HepG2 (cell line): ENCODE measurements around the gene COX6B1. TPM values are rescaled to one million over a fixed set of nuclear protein-coding genes. Genes with fewer than 3 reads are reported as not detected.

ENCODE experiments used
- ARNT2 ChIP-seq: sonication (generic); formaldehyde crosslinking; IDR thresholded peaks from 2 replicates; pipeline ENCODE4 v1.8.0; 2022; ENCODE audit warnings: mild to moderate bottlenecking, low read depth, missing genetic modification reagents, moderate library complexity
- DNMT1 ChIP-seq: sonication (generic); formaldehyde crosslinking; IDR thresholded peaks from 2 replicates; pipeline ENCODE4 v1.5.1; 2020; ENCODE audit warnings: mild to moderate bottlenecking, missing genetic modification reagents
- ETS1 ChIP-seq: sonication (generic); formaldehyde crosslinking; IDR thresholded peaks from 2 replicates; pipeline ENCODE4 v1.4.0; 2020; ENCODE audit warnings: missing genetic modification reagents
- ETV6 ChIP-seq: sonication (generic); formaldehyde crosslinking; conservative IDR thresholded peaks from 2 replicates; pipeline ENCODE4 v1.4.0; 2020; ENCODE audit warnings: missing genetic modification reagents
- GMEB1 ChIP-seq: sonication (generic); formaldehyde crosslinking; IDR thresholded peaks from 2 replicates; pipeline ENCODE4 v1.5.1; 2020; ENCODE audit warnings: missing genetic modification reagents, mild to moderate bottlenecking, borderline replicate concordance
- KMT2B ChIP-seq: IDR thresholded peaks from 2 replicates; pipeline ENCODE4 v1.6.1; 2016; ENCODE audit warnings: missing genetic modification reagents, missing compliant biosample characterization
- MED1 ChIP-seq: sonication (generic); formaldehyde crosslinking; IDR thresholded peaks from 2 replicates; pipeline ENCODE4 v1.4.0; 2020; ENCODE audit warnings: missing genetic modification reagents
- MIER2 ChIP-seq: IDR thresholded peaks from 2 replicates; pipeline ENCODE4 v1.6.1; 2016; ENCODE audit warnings: missing biosample characterization, missing genetic modification reagents
- MXD3 ChIP-seq: IDR thresholded peaks from 2 replicates; pipeline ENCODE4 v1.6.1; 2016; ENCODE audit warnings: mild to moderate bottlenecking, missing biosample characterization, missing genetic modification reagents
- PHF8 ChIP-seq: sonication (generic); formaldehyde crosslinking; IDR thresholded peaks from 2 replicates; pipeline ENCODE4 v1.5.0; 2020; ENCODE audit warnings: missing genetic modification reagents
- SIN3A ChIP-seq: IDR thresholded peaks from 2 replicates; pipeline ENCODE4 v1.6.1; 2011; ENCODE audit warnings: low read depth, mild to moderate bottlenecking, control low read depth, low read length, borderline replicate concordance
- TFDP1 ChIP-seq: IDR thresholded peaks from 2 replicates; pipeline ENCODE4 v1.6.1; 2016; ENCODE audit warnings: missing compliant biosample characterization, missing genetic modification reagents, borderline replicate concordance
- XRCC5 ChIP-seq: fragments of 200-400 bp; formaldehyde crosslinking; optimal IDR thresholded peaks from 2 replicates; pipeline ENCODE3; 2017; ENCODE audit warnings: mild to moderate bottlenecking, low read length
- ZBTB1 ChIP-seq: sonication (generic); formaldehyde crosslinking; IDR thresholded peaks from 2 replicates; pipeline ENCODE4 v1.4.0; 2020; ENCODE audit warnings: missing genetic modification reagents, borderline replicate concordance
- ZFY ChIP-seq: sonication (generic); formaldehyde crosslinking; IDR thresholded peaks from 2 replicates; pipeline ENCODE4 v1.4.0; 2020; ENCODE audit warnings: missing genetic modification reagents
- ZNF317 ChIP-seq: sonication (generic); formaldehyde crosslinking; IDR thresholded peaks from 2 replicates; pipeline ENCODE4 v1.5.0; 2020; ENCODE audit warnings: mild to moderate bottlenecking, missing genetic modification reagents
- ZNF512B ChIP-seq: sonication (generic); formaldehyde crosslinking; IDR thresholded peaks from 2 replicates; pipeline ENCODE4 v1.5.1; 2020; ENCODE audit warnings: missing genetic modification reagents, mild to moderate bottlenecking, borderline replicate concordance
- ZNF556 ChIP-seq: sonication (generic); formaldehyde crosslinking; IDR thresholded peaks from 2 replicates; pipeline ENCODE4 v1.4.0; 2020; ENCODE audit warnings: mild to moderate bottlenecking, missing genetic modification reagents, borderline replicate concordance
- ZNF616 ChIP-seq: sonication (generic); formaldehyde crosslinking; IDR thresholded peaks from 2 replicates; pipeline ENCODE4 v1.5.0; 2020; ENCODE audit warnings: low read depth, mild to moderate bottlenecking, missing genetic modification reagents
- ZNF660 ChIP-seq: sonication (generic); formaldehyde crosslinking; IDR thresholded peaks from 2 replicates; pipeline ENCODE4 v1.5.1; 2020; ENCODE audit warnings: mild to moderate bottlenecking, low read depth, missing genetic modification reagents, borderline replicate concordance
- ZNF768 ChIP-seq: sonication (generic); formaldehyde crosslinking; IDR thresholded peaks from 2 replicates; pipeline ENCODE4 v1.4.0; 2020; ENCODE audit warnings: missing genetic modification reagents
- ZNF788 ChIP-seq: sonication (generic); formaldehyde crosslinking; IDR thresholded peaks from 2 replicates; pipeline ENCODE4 v1.5.0; 2020; ENCODE audit warnings: mild to moderate bottlenecking, missing genetic modification reagents, borderline replicate concordance
- polyA plus RNA-seq, 8 experiments: library from polyadenylated mRNA; depleted of rRNA in 3 of 8; stranded (reverse) in 7 of 8; unstranded in 1 of 8; fragments of >200 nt; fragmentation: Illumina TruSeq in 4 of 8; extraction: Trizol in 4 of 8; gene quantifications; 2 replicates each; pipeline versions ENCODE4 v1.2.1 to v1.2.3, GENCODE V29; 2011 to 2016; ENCODE audit warnings: low read depth in 4 of 8, missing spikeins in 1 of 8, mixed read lengths in 1 of 8; ENCODE audit not compliant: insufficient read depth in 1 of 8
- total RNA-seq, 5 experiments: library from RNA; depleted of rRNA; stranded (reverse); fragments of >200 nt; fragmentation: Illumina TruSeq; extraction: Trizol; gene quantifications; 2 replicates each; pipeline ENCODE4 v1.2.3, GENCODE V29; 2016; ENCODE audit warnings: low read depth in 1 of 5

Gene COX6B1
- total and polyA plus RNA-seq, 2 of the 13 experiments (the other 11 are each of a cell fraction or from before 2014, with no cell fraction given), result 481 to 487 TPM

- TF ChIP-seq ZNF616 (0 out of 2 replicates have a peak, but pooled peaks have one; percentile 37), SIN3A (peak; percentile 86; the same call in 1 of the 2 replicates), ZNF788 (peak; percentile 28; the same call in 1 of the 2 replicates), ZNF317 (CRISPR knock-in tag) (peak; percentile 56; the same call in 1 of the 2 replicates), ARNT2 (CRISPR knock-in tag) (0 out of 2 replicates have a peak, but pooled peaks have one; percentile 59), GMEB1 (CRISPR knock-in tag) (peak; percentile 75; the same call in 1 of the 2 replicates), PHF8 (CRISPR knock-in tag) (peak; percentile 64; the same call in 1 of the 2 replicates), KMT2B (peak; percentile 94), TFDP1 (peak; percentile 97), DNMT1 (CRISPR knock-in tag) (0 out of 2 replicates have a peak, but pooled peaks have one; percentile 56), MXD3 (CRISPR knock-in tag) (0 out of 2 replicates have a peak, but pooled peaks have one; percentile 46), ETV6 (CRISPR knock-in tag) (peak; percentile 80; the same call in 1 of the 2 replicates), MIER2 (CRISPR knock-in tag) (no peak), ZNF556 (CRISPR knock-in tag) (no peak), ZBTB1 (CRISPR knock-in tag) (no peak), ZNF512B (no peak), ZNF768 (peak; percentile 62; the same call in 1 of the 2 replicates), ZNF660 (CRISPR knock-in tag) (no peak), ETS1 (CRISPR knock-in tag) (no peak), XRCC5 (peak; percentile 59), MED1 (CRISPR knock-in tag) (peak; percentile 60; the same call in 1 of the 2 replicates), ZFY (CRISPR knock-in tag) (peak; percentile 51; the same call in 1 of the 2 replicates)
Measured at GRCh38 chr19:35612559-35613321, 35.4 kb upstream of the COX6B1 start, which contains the start of gene HAUS5 (continued).
